ENCODE measurements around the gene MAP3K8. TPM values are rescaled to one million over a fixed set of nuclear protein-coding genes. Genes with fewer than 3 reads are reported as not detected.

MAP3K8 gene
- total and polyA plus RNA-seq, 10 of the 15 experiments (the other 5 are each of a cell fraction or from before 2014, with no cell fraction given): 25.5 to 115 (median 40.2) TPM

DNA sequence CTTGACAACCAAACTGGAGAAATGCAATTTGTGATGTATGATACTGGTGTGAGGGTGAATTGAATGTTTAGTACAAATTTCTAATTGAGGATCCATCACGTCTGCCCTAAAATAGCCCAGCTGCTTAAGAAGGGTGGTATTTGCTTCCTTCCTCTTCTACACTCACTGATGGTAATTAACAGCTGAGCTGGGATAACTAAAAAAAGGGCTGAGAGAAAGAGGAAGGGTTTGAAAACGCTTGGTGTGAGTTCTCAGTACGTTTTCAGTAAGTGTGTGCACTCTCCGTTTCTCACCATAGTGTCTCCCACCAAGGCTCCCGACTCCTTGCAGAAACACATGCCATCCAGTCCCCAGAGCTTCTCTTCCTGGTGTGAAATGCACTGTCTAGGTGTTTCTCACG lies 54.3 kb downstream of the MAP3K8 start:
- POLR2A ChIA-PET: interaction anchor here (0.6 to 3.2 kb wide), 10 partner anchors 9 to 69 kb away, joined by 3 to 20 read pairs (median 5); partner anchors contain the start of gene MAP3K8
- peak; percentile 54 for ATAC-seq
- in situ Hi-C loops (cut with MboI) (no loop called here), intact Hi-C loops (cut with micrococcal nuclease; ENCODE audit: unreplicated experiment) (no loop called here)
- Histone ChIP-seq H2AFZ (ENCODE audit: control insufficient read depth, low read depth, low read length) (peak overlapping the region; percentile 46), H4K20me1 (ENCODE audit: control insufficient read depth, insufficient read depth) (no peaks in the 10 kb centered on the region), H3K9me3 (replicated peaks; ENCODE audit: control insufficient read depth, insufficient read depth, low read length) (no peaks in the 10 kb centered on the region), H3K27me3 (replicated peaks in 1 of 2; ENCODE audit: control insufficient read depth in 2 of 2, insufficient read depth in 2 of 2, low read length in 1 of 2) (no peaks in the 10 kb centered on the region), H3K36me3 (ENCODE audit: control insufficient read depth in 2 of 2, insufficient read depth in 2 of 2, low read length in 1 of 2) (no peaks in the 10 kb centered on the region), H3K4me1 (ENCODE audit: control insufficient read depth, insufficient read depth, low read length) (peaks cover 55% of the 10 kb centered on the region), H3K79me2 (ENCODE audit: control insufficient read depth, insufficient read depth, low read length) (no peaks in the 10 kb centered on the region), H3K4me2 (ENCODE audit: control insufficient read depth, insufficient read depth) (peak overlapping the region; percentile 36), H3K9ac (ENCODE audit: control insufficient read depth, insufficient read depth, low read length) (no peak overlapping the region), H3K4me3 (no peak overlapping the region), H3K27ac (ENCODE audit: control insufficient read depth, insufficient read depth) (peak overlapping the region; percentile 55)
- CTCF ChIA-PET: interaction anchor here (0.6 to 2.7 kb wide), 11 partner anchors 10 to 73 kb away, joined by 3 to 10 read pairs (median 4); partner anchors contain the start of gene MAP3K8
- WGBS (ENCODE audit: insufficient coverage, insufficient replicate concordance, low lambda C conversion rate, missing lambda C conversion rate): 5% methylated on average over 6 of the region's 6 CpGs
- RAD21 ChIA-PET (ENCODE audit: unreplicated experiment): interaction anchor here (0.7 to 14.9 kb wide), 14 partner anchors 9 to 103 kb away, joined by 3 to 165 read pairs (median 5); no protein-coding TSS in a partner anchor
- SMC1A ChIA-PET (ENCODE audit: uncharacterized antibody, unreplicated experiment): interaction anchor here (0.9 to 8.5 kb wide), 20 partner anchors 9 to 73 kb away, joined by 3 to 147 read pairs (median 8); no protein-coding TSS in a partner anchor
- FAIRE-seq: no peak
- DNase-seq (ENCODE audit: low read depth, low spot score): no peak
- BruUV-seq (replicated peaks): no TSS peak
- TF ChIP-seq ZZZ3 (IDR thresholded peaks at IDR 0.05; ENCODE audit: control insufficient read depth, insufficient read length, low read depth): no peak
- TF ChIP-seq POU2F2 (IDR thresholded peaks at IDR 0.05; ENCODE audit: borderline replicate concordance, low read depth, low read length): 0 out of 3 replicates have a peak, but pooled peaks have one; percentile 35
- TF ChIP-seq, protein P1, sequence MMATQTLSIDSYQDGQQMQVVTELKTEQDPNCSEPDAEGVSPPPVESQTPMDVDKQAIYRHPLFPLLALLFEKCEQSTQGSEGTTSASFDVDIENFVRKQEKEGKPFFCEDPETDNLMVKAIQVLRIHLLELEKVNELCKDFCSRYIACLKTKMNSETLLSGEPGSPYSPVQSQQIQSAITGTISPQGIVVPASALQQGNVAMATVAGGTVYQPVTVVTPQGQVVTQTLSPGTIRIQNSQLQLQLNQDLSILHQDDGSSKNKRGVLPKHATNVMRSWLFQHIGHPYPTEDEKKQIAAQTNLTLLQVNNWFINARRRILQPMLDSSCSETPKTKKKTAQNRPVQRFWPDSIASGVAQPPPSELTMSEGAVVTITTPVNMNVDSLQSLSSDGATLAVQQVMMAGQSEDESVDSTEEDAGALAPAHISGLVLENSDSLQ (IDR thresholded peaks at IDR 0.05): no peak
- peak; percentile 74 to 80 for TF ChIP-seq IKZF2 (IDR thresholded peaks at IDR 0.05)
- TF ChIP-seq NFIC (IDR thresholded peaks at IDR 0.05; ENCODE audit: low read depth, low read length): no peak
- TF ChIP-seq BCL11A (IDR thresholded peaks at IDR 0.05; ENCODE audit: low read depth, low read length): no peak
- peak; percentile 43; the same call in 1 of the 2 replicates for TF ChIP-seq DPF2 (IDR thresholded peaks at IDR 0.05)
- peak; percentile 64 for TF ChIP-seq SPI1 (IDR thresholded peaks at IDR 0.05; ENCODE audit: borderline replicate concordance, insufficient read depth, low read depth, low read length)
- peak; percentile 71 for TF ChIP-seq IKZF1 (conservative IDR thresholded peaks at IDR 0.05)
- no peak for TF ChIP-seq BACH1 (IDR thresholded peaks at IDR 0.05; ENCODE audit: borderline replicate concordance)
- no peak for TF ChIP-seq NFYB (IDR thresholded peaks at IDR 0.05; ENCODE audit: insufficient read depth, low read depth, low read length)
- TF ChIP-seq CBX5 (IDR thresholded peaks at IDR 0.05; ENCODE audit: low read depth): no peak
- no peak for TF ChIP-seq RB1 (IDR thresholded peaks at IDR 0.05; ENCODE audit: borderline replicate concordance)
- TF ChIP-seq, protein P2, sequence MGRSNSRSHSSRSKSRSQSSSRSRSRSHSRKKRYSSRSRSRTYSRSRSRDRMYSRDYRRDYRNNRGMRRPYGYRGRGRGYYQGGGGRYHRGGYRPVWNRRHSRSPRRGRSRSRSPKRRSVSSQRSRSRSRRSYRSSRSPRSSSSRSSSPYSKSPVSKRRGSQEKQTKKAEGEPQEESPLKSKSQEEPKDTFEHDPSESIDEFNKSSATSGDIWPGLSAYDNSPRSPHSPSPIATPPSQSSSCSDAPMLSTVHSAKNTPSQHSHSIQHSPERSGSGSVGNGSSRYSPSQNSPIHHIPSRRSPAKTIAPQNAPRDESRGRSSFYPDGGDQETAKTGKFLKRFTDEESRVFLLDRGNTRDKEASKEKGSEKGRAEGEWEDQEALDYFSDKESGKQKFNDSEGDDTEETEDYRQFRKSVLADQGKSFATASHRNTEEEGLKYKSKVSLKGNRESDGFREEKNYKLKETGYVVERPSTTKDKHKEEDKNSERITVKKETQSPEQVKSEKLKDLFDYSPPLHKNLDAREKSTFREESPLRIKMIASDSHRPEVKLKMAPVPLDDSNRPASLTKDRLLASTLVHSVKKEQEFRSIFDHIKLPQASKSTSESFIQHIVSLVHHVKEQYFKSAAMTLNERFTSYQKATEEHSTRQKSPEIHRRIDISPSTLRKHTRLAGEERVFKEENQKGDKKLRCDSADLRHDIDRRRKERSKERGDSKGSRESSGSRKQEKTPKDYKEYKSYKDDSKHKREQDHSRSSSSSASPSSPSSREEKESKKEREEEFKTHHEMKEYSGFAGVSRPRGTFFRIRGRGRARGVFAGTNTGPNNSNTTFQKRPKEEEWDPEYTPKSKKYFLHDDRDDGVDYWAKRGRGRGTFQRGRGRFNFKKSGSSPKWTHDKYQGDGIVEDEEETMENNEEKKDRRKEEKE (IDR thresholded peaks at IDR 0.05): no peak
- TF ChIP-seq GATAD2B (conservative IDR thresholded peaks at IDR 0.05; ENCODE audit: low read depth): peak; percentile 48; the same call in 1 of the 2 replicates
- peak; percentile 62 for TF ChIP-seq MTA2 (IDR thresholded peaks at IDR 0.05; ENCODE audit: low read depth)
- TF ChIP-seq MEF2B (IDR thresholded peaks at IDR 0.05; ENCODE audit: partially characterized antibody, poor library complexity, severe bottlenecking): peak; percentile 61
- TF ChIP-seq TBL1XR1 (IDR thresholded peaks at IDR 0.05; ENCODE audit: low read depth, low read length): no peak
- TF ChIP-seq, protein P3, sequence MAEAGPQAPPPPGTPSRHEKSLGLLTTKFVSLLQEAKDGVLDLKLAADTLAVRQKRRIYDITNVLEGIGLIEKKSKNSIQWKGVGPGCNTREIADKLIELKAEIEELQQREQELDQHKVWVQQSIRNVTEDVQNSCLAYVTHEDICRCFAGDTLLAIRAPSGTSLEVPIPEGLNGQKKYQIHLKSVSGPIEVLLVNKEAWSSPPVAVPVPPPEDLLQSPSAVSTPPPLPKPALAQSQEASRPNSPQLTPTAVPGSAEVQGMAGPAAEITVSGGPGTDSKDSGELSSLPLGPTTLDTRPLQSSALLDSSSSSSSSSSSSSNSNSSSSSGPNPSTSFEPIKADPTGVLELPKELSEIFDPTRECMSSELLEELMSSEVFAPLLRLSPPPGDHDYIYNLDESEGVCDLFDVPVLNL (IDR thresholded peaks at IDR 0.05; ENCODE audit: low read depth, low read length): no peak
- TF ChIP-seq BHLHE40 (IDR thresholded peaks at IDR 0.05; ENCODE audit: borderline replicate concordance in 1 of 2, low read depth in 2 of 2, low read length in 1 of 2): peak in 1 of 2 experiments; percentile 13; a peak in 1 of 4 replicates
- no peak for TF ChIP-seq NRF1 (conservative IDR thresholded peaks at IDR 0.05; ENCODE audit: low read depth, low read length)
